ENCODE measurements around the gene C1orf159. TPM values are rescaled to one million over a fixed set of nuclear protein-coding genes. Genes with fewer than 3 reads are reported as not detected.

Gene C1orf159
- total and polyA plus RNA-seq, 7 donors: 1.5 to 6.7 (median 3.5) TPM

DNA sequence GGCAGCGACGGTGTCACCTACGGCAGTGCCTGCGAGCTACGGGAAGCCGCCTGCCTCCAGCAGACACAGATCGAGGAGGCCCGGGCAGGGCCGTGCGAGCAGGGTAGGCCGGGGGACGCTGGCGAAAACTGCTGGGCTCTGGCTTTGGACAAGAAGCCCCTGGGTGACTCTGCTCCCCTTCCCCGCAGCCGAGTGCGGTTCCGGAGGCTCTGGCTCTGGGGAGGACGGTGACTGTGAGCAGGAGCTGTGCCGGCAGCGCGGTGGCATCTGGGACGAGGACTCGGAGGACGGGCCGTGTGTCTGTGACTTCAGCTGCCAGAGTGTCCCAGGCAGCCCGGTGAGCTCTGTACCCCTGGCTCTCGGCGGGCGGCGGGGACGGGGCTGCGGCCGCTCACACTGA is 72.0 kb downstream of the C1orf159 start:
- H3K27me3 ChIP-seq (ENCODE audit: insufficient read depth in 3 of 3, low read length in 2 of 3): peaks cover 0 to 21% (median 12%) of the 10 kb centered on the region in 3 donors
- intact Hi-C loops (cut with DNase I): no loop called here
- WGBS, 3 donors: 90 to 94% (median 93%) methylated on average over 33 of the region's 33 CpGs
- TF ChIP-seq, protein P1, sequence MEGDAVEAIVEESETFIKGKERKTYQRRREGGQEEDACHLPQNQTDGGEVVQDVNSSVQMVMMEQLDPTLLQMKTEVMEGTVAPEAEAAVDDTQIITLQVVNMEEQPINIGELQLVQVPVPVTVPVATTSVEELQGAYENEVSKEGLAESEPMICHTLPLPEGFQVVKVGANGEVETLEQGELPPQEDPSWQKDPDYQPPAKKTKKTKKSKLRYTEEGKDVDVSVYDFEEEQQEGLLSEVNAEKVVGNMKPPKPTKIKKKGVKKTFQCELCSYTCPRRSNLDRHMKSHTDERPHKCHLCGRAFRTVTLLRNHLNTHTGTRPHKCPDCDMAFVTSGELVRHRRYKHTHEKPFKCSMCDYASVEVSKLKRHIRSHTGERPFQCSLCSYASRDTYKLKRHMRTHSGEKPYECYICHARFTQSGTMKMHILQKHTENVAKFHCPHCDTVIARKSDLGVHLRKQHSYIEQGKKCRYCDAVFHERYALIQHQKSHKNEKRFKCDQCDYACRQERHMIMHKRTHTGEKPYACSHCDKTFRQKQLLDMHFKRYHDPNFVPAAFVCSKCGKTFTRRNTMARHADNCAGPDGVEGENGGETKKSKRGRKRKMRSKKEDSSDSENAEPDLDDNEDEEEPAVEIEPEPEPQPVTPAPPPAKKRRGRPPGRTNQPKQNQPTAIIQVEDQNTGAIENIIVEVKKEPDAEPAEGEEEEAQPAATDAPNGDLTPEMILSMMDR (IDR thresholded peaks at IDR 0.05): no peak
- H3K36me3 ChIP-seq (ENCODE audit: insufficient read depth in 1 of 2, low read depth in 1 of 2): no peaks in the 10 kb centered on the region
- no peak overlapping the region for H3K4me3 ChIP-seq
- DNase-seq (no peak), ATAC-seq (no peak)
- peaks cover 9% of the 10 kb centered on the region for H3K4me1 ChIP-seq
- H3K27ac ChIP-seq: no peak overlapping the region
- no peaks in the 10 kb centered on the region for H3K9me3 ChIP-seq

DNA sequence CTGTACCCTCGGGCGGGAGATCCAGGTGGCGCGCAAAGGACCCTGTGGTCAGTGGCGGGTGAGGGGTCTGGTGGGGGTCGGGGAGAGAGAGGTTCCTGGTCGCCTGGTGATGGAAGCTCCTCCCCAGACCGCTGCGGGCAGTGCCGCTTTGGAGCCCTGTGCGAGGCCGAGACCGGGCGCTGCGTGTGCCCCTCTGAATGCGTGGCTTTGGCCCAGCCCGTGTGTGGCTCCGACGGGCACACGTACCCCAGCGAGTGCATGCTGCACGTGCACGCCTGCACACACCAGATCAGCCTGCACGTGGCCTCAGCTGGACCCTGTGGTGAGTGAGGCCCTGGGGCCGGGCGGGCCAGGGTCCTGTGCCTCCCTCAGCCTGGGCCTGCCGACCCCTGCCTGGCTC is 72.5 kb downstream of the C1orf159 start:
- H3K27ac ChIP-seq: no peak overlapping the region
- H3K9me3 ChIP-seq: no peaks in the 10 kb centered on the region
- H3K27me3 ChIP-seq (ENCODE audit: insufficient read depth in 3 of 3, low read length in 2 of 3): peaks cover 0 to 26% (median 13%) of the 10 kb centered on the region in 3 donors
- H3K4me1 ChIP-seq: peaks cover 9% of the 10 kb centered on the region
- intact Hi-C loops (cut with DNase I): no loop called here
- ATAC-seq (no peak), DNase-seq (no peak)
- no peaks in the 10 kb centered on the region for H3K36me3 ChIP-seq (ENCODE audit: insufficient read depth in 1 of 2, low read depth in 1 of 2)
- 94 to 96% (median 95%) methylated on average over 26 to 27 of the region's 27 CpGs for WGBS, 3 donors
- TF ChIP-seq, protein P1 (IDR thresholded peaks at IDR 0.05): no peak
- no peak overlapping the region for H3K4me3 ChIP-seq

DNA sequence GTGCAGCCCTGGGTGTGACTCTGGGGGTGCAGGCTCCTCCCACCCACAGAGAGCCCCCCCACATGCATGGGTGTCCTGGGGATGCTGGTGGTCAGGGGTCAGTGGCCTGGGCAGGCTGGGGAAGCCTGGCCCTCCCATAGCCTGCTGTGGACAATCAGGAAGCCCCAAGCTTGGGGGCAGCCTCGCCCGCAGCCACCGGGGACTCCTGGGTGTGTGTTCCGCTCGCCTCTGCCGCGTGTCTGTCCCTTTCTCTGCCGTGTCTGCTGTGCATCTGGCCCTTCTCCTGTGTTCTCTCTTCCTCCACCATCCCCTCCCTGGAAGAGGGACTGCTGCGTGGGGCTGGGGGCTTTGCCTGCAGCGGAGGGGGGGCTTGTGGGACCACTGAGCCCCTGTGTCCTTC is 73.1 kb downstream of the C1orf159 start:
- WGBS, 3 donors: 75 to 82% (median 81%) methylated on average over 10 of the region's 10 CpGs

DNA sequence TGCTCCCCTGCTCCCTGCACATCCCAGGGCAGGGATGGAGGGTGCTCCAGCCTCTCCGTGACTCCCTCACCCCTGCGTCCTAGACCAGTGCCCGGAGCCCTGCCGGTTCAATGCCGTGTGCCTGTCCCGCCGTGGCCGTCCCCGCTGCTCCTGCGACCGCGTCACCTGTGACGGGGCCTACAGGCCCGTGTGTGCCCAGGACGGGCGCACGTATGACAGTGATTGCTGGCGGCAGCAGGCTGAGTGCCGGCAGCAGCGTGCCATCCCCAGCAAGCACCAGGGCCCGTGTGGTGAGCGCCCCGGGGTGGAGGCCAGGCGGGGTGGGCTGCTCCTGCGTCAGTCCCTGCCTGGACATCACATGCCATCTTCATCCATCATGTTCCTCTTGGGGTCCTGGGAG is 74.0 kb downstream of the C1orf159 start:
- Histone ChIP-seq H3K4me1 (peaks cover 9% of the 10 kb centered on the region), H3K36me3 (ENCODE audit: insufficient read depth in 1 of 2, low read depth in 1 of 2) (no peaks in the 10 kb centered on the region), H3K9me3 (no peaks in the 10 kb centered on the region), H3K4me3 (no peak overlapping the region), H3K27ac (no peak overlapping the region), H3K27me3 (ENCODE audit: insufficient read depth in 3 of 3, low read length in 2 of 3) (peaks cover 0 to 41% (median 14%) of the 10 kb centered on the region in 3 donors)
- ATAC-seq: no peak
- WGBS, 3 donors: 82 to 95% (median 86%) methylated on average over 25 of the region's 25 CpGs
- intact Hi-C loops (cut with DNase I): no loop called here
- TF ChIP-seq, protein P1 (IDR thresholded peaks at IDR 0.05): no peak
- DNase-seq: no peak

More for the DNA sequence above, 73.1 kb downstream of the C1orf159 start:
- H3K27ac ChIP-seq: no peak overlapping the region
- peaks cover 0 to 32% (median 14%) of the 10 kb centered on the region in 3 donors for H3K27me3 ChIP-seq (ENCODE audit: insufficient read depth in 3 of 3, low read length in 2 of 3)
- H3K9me3 ChIP-seq: no peaks in the 10 kb centered on the region
- intact Hi-C loops (cut with DNase I): no loop called here
- no peak overlapping the region for H3K4me3 ChIP-seq
- no peaks in the 10 kb centered on the region for H3K36me3 ChIP-seq (ENCODE audit: insufficient read depth in 1 of 2, low read depth in 1 of 2)
- no peak for ATAC-seq
- DNase-seq: no peak
- TF ChIP-seq, protein P1 (IDR thresholded peaks at IDR 0.05): no peak
- H3K4me1 ChIP-seq: peaks cover 9% of the 10 kb centered on the region

DNA sequence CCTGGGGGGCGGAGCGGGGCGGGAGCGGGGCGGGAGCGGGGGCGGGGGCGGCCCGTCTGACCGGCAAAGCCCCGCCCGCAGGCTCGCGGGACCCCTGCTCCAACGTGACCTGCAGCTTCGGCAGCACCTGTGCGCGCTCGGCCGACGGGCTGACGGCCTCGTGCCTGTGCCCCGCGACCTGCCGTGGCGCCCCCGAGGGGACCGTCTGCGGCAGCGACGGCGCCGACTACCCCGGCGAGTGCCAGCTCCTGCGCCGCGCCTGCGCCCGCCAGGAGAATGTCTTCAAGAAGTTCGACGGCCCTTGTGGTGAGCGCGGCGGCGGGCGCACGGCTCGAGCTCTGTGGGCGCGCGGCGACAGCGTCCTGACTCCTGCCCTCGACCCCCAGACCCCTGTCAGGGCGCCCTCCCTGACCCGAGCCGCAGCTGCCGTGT is 74.8 kb downstream of the C1orf159 start:
- TF ChIP-seq, protein P1 (IDR thresholded peaks at IDR 0.05): no peak
- Histone ChIP-seq H3K27ac (no peak overlapping the region), H3K27me3 (ENCODE audit: insufficient read depth in 3 of 3, low read length in 2 of 3) (peaks cover 0 to 49% (median 14%) of the 10 kb centered on the region in 3 donors), H3K9me3 (no peaks in the 10 kb centered on the region), H3K4me3 (no peak overlapping the region), H3K4me1 (peaks cover 9% of the 10 kb centered on the region), H3K36me3 (ENCODE audit: insufficient read depth in 1 of 2, low read depth in 1 of 2) (no peaks in the 10 kb centered on the region)
- intact Hi-C loops (cut with DNase I): no loop called here
- ATAC-seq (peak in 2 of 4 donors; percentile 5 to 16), DNase-seq (no peak)
- WGBS, 3 donors: 49 to 66% (median 52%) methylated on average over 34 to 52 of the region's 60 CpGs
